HG03159 (cell line): ENCODE results near the gene EHD4.

Source experiments
- ATAC-seq: cut with Tn5 transposase; IDR thresholded peaks from one replicate; pipeline ENCODE4 v1.9.1; 2021; ENCODE audit warnings: mild to moderate bottlenecking, moderate library complexity; ENCODE audit not compliant: unreplicated experiment

EHD4 gene

GRCh38 chr15:41921639-41922038 is 50.7 kb downstream of the EHD4 start:
- no peak for ATAC-seq

GRCh38 chr15:41921167-41921566 is 51.2 kb downstream of the EHD4 start:
- no peak for ATAC-seq

GRCh38 chr15:41919954-41920538 is 52.3 kb downstream of the EHD4 start:
- no peak for ATAC-seq

GRCh38 chr15:41919201-41919820 is 53.0 kb downstream of the EHD4 start:
- no peak for ATAC-seq

GRCh38 chr15:41918506-41919126 is 53.7 kb downstream of the EHD4 start:
- no peak for ATAC-seq

- no peak for ATAC-seq
Observed at GRCh38 chr15:41917767-41918430, 54.5 kb downstream of the EHD4 start.

GRCh38 chr15:41915255-41915994 is 56.9 kb downstream of the EHD4 start:
- no peak for ATAC-seq

- no peak for ATAC-seq
Observed at GRCh38 chr15:41914411-41914810, 57.9 kb downstream of the EHD4 start.

GRCh38 chr15:41913256-41913655 is 59.1 kb downstream of the EHD4 start:
- no peak for ATAC-seq

GRCh38 chr15:41911691-41912345 is 60.5 kb downstream of the EHD4 start:
- no peak for ATAC-seq

GRCh38 chr15:41908736-41909461 is 63.5 kb downstream of the EHD4 start:
- ATAC-seq: no peak

- ATAC-seq: no peak
Observed at GRCh38 chr15:41907141-41907540, 65.2 kb downstream of the EHD4 start.

- no peak for ATAC-seq
Observed at GRCh38 chr15:41906608-41907007, 65.7 kb downstream of the EHD4 start.

GRCh38 chr15:41905036-41905793 is 67.1 kb downstream of the EHD4 start:
- no peak for ATAC-seq

GRCh38 chr15:41904541-41905005 is 67.8 kb downstream of the EHD4 start:
- no peak for ATAC-seq

- ATAC-seq: no peak
Observed at GRCh38 chr15:41903782-41904181, 68.6 kb downstream of the EHD4 start.

GRCh38 chr15:41901431-41901830 is 70.9 kb downstream of the EHD4 start:
- ATAC-seq: no peak

GRCh38 chr15:41900526-41901380 is 71.6 kb downstream of the EHD4 start:
- no peak for ATAC-seq
